HepG2 (cell line): ENCODE data around the gene SZRD1. TPM values are rescaled to one million over a fixed set of nuclear protein-coding genes. Genes with fewer than 3 reads are reported as not detected.

Experiments used
- ARID5B ChIP-seq: IDR thresholded peaks from 2 replicates; pipeline ENCODE4 v1.4.0; 2020; ENCODE audit warnings: mild to moderate bottlenecking, missing genetic modification reagents
- E2F1 ChIP-seq: sonication (generic); formaldehyde crosslinking; IDR thresholded peaks from 2 replicates; pipeline ENCODE4 v1.5.0; 2020; ENCODE audit warnings: missing genetic modification reagents
- ETV6 ChIP-seq: sonication (generic); formaldehyde crosslinking; conservative IDR thresholded peaks from 2 replicates; pipeline ENCODE4 v1.4.0; 2020; ENCODE audit warnings: missing genetic modification reagents
- FLYWCH1 ChIP-seq: sonication (generic); formaldehyde crosslinking; IDR thresholded peaks from 2 replicates; pipeline ENCODE4 v1.8.1; 2023; ENCODE audit warnings: mild to moderate bottlenecking, missing genetic modification reagents
- KLF12 ChIP-seq: sonication (generic); formaldehyde crosslinking; IDR thresholded peaks from 2 replicates; pipeline ENCODE4 v1.4.0; 2020; ENCODE audit warnings: missing genetic modification reagents, borderline replicate concordance
- MEF2D ChIP-seq: sonication (generic); formaldehyde crosslinking; IDR thresholded peaks from 2 replicates; pipeline ENCODE4 v1.5.1; 2020; ENCODE audit warnings: mild to moderate bottlenecking, missing genetic modification reagents
- REXO4 ChIP-seq: sonication (generic); formaldehyde crosslinking; IDR thresholded peaks from 2 replicates; pipeline ENCODE4 v1.8.0; 2022; ENCODE audit warnings: missing genetic modification reagents, mild to moderate bottlenecking, borderline replicate concordance
- ZNF263 ChIP-seq: sonication (generic); formaldehyde crosslinking; IDR thresholded peaks from 2 replicates; pipeline ENCODE4 v1.4.0; 2020; ENCODE audit warnings: missing genetic modification reagents
- ZNF282 ChIP-seq: fragments of 450-650 bp; IDR thresholded peaks from 2 replicates; pipeline ENCODE4 v1.6.1; 2018; ENCODE audit not compliant: partially characterized antibody
- ZNF687 ChIP-seq: sonication (generic); formaldehyde crosslinking; IDR thresholded peaks from 2 replicates; pipeline ENCODE4 v1.5.1; 2020; ENCODE audit warnings: mild to moderate bottlenecking, missing genetic modification reagents, moderate library complexity
- ZNF761 ChIP-seq: sonication (generic); formaldehyde crosslinking; conservative IDR thresholded peaks from 2 replicates; pipeline ENCODE4 v1.4.0; 2020; ENCODE audit warnings: mild to moderate bottlenecking, missing genetic modification reagents
- ZNF883 ChIP-seq: sonication (generic); formaldehyde crosslinking; IDR thresholded peaks from 2 replicates; pipeline ENCODE4 v1.5.1; 2020; ENCODE audit warnings: mild to moderate bottlenecking, missing genetic modification reagents; ENCODE audit errors: not compliant biosample characterization
- polyA plus RNA-seq, 8 experiments: library from polyadenylated mRNA; depleted of rRNA in 3 of 8; stranded (reverse) in 7 of 8; unstranded in 1 of 8; fragments of >200 nt; fragmentation: Illumina TruSeq in 4 of 8; extraction: Trizol in 4 of 8; gene quantifications; 2 replicates each; pipeline versions ENCODE4 v1.2.1 to v1.2.3, GENCODE V29; 2011 to 2016; ENCODE audit warnings: low read depth in 4 of 8, missing spikeins in 1 of 8, mixed read lengths in 1 of 8; ENCODE audit not compliant: insufficient read depth in 1 of 8
- total RNA-seq, 5 experiments: library from RNA; depleted of rRNA; stranded (reverse); fragments of >200 nt; fragmentation: Illumina TruSeq; extraction: Trizol; gene quantifications; 2 replicates each; pipeline ENCODE4 v1.2.3, GENCODE V29; 2016; ENCODE audit warnings: low read depth in 1 of 5

SZRD1 gene
- total and polyA plus RNA-seq, 2 of the 13 experiments (the other 11 are each of a cell fraction or from before 2014, with no cell fraction given): 28.5 to 41.4 TPM

- no peak for TF ChIP-seq ARID5B
- TF ChIP-seq E2F1 (CRISPR knock-in tag): no peak
- no peak for TF ChIP-seq ZNF883 (CRISPR knock-in tag)
- TF ChIP-seq KLF12 (CRISPR knock-in tag): no peak
- TF ChIP-seq ETV6 (CRISPR knock-in tag): no peak
- no peak for TF ChIP-seq REXO4 (CRISPR knock-in tag)
- TF ChIP-seq MEF2D (CRISPR knock-in tag): no peak
- TF ChIP-seq ZNF282: no peak
- TF ChIP-seq ZNF687 (CRISPR knock-in tag): no peak
- no peak for TF ChIP-seq ZNF761 (CRISPR knock-in tag)
- TF ChIP-seq FLYWCH1 (CRISPR knock-in tag): no peak
- TF ChIP-seq ZNF263: no peak
Measured at GRCh38 chr1:16338961-16339360, 28.1 kb upstream of the SZRD1 start (continued).
